ENCODE data around the gene MPRIP.

The MPRIP gene

GRCh38 chr17:17213775-17214174, 171.5 kb downstream of the MPRIP start:
- no peak for DNase-seq (ENCODE audit: low read depth in 2 of 2)

GRCh38 chr17:17214646-17215436, 172.6 kb downstream of the MPRIP start:
- DNase-seq (ENCODE audit: low read depth in 2 of 2) = no peak

GRCh38 chr17:17215575-17215974, 173.3 kb downstream of the MPRIP start:
- no peak for DNase-seq (ENCODE audit: low read depth in 2 of 2)

GRCh38 chr17:17216236-17216635, 174.0 kb downstream of the MPRIP start:
- DNase-seq (ENCODE audit: low read depth in 2 of 2) = no peak

GRCh38 chr17:17216776-17217175, 174.5 kb downstream of the MPRIP start:
- DNase-seq (ENCODE audit: low read depth in 2 of 2) = no peak

- no peak for DNase-seq (ENCODE audit: low read depth in 2 of 2)
These were observed 175.7 kb downstream of the MPRIP start for GRCh38 chr17:17217995-17218394.

GRCh38 chr17:17220529-17220928, 178.3 kb downstream of the MPRIP start:
- DNase-seq (ENCODE audit: low read depth in 2 of 2) = no peak

GRCh38 chr17:17221329-17221728, 179.1 kb downstream of the MPRIP start:
- no peak for DNase-seq (ENCODE audit: low read depth in 2 of 2)

- DNase-seq (ENCODE audit: low read depth in 2 of 2) = no peak
These were observed 181.5 kb downstream of the MPRIP start for GRCh38 chr17:17223736-17224135.

- no peak for DNase-seq (ENCODE audit: low read depth in 2 of 2)
These were observed 181.9 kb downstream of the MPRIP start for GRCh38 chr17:17224137-17224536.

GRCh38 chr17:17225901-17226300, 183.6 kb downstream of the MPRIP start:
- no peak for DNase-seq (ENCODE audit: low read depth in 2 of 2)

GRCh38 chr17:17226451-17227265, 184.4 kb downstream of the MPRIP start:
- no peak for DNase-seq (ENCODE audit: low read depth in 2 of 2)

- DNase-seq (ENCODE audit: low read depth in 2 of 2) = no peak
These were observed 185.6 kb downstream of the MPRIP start for GRCh38 chr17:17227608-17228520.

GRCh38 chr17:17228521-17229279, 186.4 kb downstream of the MPRIP start:
- DNase-seq (ENCODE audit: low read depth in 2 of 2) = no peak

GRCh38 chr17:17229416-17230384, 187.4 kb downstream of the MPRIP start:
- DNase-seq (ENCODE audit: low read depth in 2 of 2) = no peak

GRCh38 chr17:17231621-17232302, 189.5 kb downstream of the MPRIP start:
- no peak for DNase-seq (ENCODE audit: low read depth in 2 of 2)

- no peak for DNase-seq (ENCODE audit: low read depth in 2 of 2)
These were observed 190.0 kb downstream of the MPRIP start for GRCh38 chr17:17232303-17232621.

- DNase-seq (ENCODE audit: low read depth in 2 of 2) = no peak
These were observed 193.2 kb downstream of the MPRIP start for GRCh38 chr17:17235212-17236174.
